Measurements from ENCODE around the gene CCNG2.

Gene CCNG2

DNA sequence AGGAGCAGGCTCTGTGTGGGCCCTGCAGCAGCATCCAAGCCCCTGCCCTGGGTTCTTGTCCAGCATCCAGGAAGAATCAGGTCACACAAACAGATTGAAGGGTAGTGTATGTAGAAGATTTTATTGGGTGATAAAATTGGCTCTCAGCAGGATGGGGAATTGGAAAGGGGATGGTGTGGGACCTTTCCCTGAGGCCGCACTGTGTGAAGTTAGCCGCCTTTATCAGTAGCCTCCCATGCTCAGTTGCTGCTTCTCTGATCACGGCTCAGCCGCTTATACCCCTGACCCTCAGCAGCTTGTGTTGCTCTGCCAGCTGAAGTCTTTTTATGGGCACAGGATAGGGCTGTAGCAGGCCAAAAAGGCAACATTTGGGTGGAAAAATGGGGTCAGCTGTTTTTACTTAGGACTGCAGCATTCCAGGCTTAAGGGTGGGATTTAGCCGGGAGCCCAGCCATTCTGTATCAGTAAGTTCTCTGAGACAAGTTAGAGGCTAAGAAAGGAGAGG is 35.2 kb upstream of the CCNG2 start:
- TF ChIP-seq, protein P1, sequence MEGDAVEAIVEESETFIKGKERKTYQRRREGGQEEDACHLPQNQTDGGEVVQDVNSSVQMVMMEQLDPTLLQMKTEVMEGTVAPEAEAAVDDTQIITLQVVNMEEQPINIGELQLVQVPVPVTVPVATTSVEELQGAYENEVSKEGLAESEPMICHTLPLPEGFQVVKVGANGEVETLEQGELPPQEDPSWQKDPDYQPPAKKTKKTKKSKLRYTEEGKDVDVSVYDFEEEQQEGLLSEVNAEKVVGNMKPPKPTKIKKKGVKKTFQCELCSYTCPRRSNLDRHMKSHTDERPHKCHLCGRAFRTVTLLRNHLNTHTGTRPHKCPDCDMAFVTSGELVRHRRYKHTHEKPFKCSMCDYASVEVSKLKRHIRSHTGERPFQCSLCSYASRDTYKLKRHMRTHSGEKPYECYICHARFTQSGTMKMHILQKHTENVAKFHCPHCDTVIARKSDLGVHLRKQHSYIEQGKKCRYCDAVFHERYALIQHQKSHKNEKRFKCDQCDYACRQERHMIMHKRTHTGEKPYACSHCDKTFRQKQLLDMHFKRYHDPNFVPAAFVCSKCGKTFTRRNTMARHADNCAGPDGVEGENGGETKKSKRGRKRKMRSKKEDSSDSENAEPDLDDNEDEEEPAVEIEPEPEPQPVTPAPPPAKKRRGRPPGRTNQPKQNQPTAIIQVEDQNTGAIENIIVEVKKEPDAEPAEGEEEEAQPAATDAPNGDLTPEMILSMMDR (IDR thresholded peaks at IDR 0.05), result no peak
- no peak overlapping the region for H3K4me3 Mint-ChIP-seq
- H3K9me3 Mint-ChIP-seq, result peaks cover 29% of the 10 kb centered on the region
- no peak for DNase-seq
- H3K27me3 Mint-ChIP-seq (ENCODE audit: low read depth, poor library complexity), result peaks cover 17% of the 10 kb centered on the region
- no peaks in the 10 kb centered on the region for H3K36me3 Mint-ChIP-seq (ENCODE audit: low read depth)
- H3K27ac Mint-ChIP-seq, result no peak overlapping the region
- no peaks in the 10 kb centered on the region for H3K4me1 Mint-ChIP-seq

DNA sequence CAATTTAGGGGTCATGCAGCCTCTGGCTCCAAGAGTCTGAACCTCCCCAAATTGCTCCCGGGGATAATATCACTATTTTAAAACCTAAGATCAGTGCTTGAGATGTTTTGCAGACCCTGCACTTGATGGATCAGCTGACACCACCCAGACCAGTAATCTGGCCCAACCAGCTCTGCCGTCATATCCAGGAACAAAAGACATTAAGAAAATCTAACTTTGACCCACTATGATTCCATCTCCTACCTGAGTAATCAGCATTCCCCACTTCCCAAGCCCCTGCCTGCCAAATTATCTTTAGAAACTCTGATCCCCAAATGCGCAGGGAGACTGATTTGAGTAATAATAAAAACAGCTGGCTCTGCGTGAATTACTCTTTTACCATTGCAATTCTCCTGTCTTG is 34.4 kb upstream of the CCNG2 start:
- H3K27me3 Mint-ChIP-seq (ENCODE audit: low read depth, poor library complexity), result peaks cover 17% of the 10 kb centered on the region
- no peaks in the 10 kb centered on the region for H3K36me3 Mint-ChIP-seq (ENCODE audit: low read depth)
- no peak for DNase-seq
- H3K27ac Mint-ChIP-seq, result no peak overlapping the region
- H3K9me3 Mint-ChIP-seq, result peaks cover 29% of the 10 kb centered on the region
- H3K4me3 Mint-ChIP-seq, result no peak overlapping the region
- peaks cover 1% of the 10 kb centered on the region for H3K4me1 Mint-ChIP-seq
- TF ChIP-seq, protein P1 (IDR thresholded peaks at IDR 0.05), result no peak

DNA sequence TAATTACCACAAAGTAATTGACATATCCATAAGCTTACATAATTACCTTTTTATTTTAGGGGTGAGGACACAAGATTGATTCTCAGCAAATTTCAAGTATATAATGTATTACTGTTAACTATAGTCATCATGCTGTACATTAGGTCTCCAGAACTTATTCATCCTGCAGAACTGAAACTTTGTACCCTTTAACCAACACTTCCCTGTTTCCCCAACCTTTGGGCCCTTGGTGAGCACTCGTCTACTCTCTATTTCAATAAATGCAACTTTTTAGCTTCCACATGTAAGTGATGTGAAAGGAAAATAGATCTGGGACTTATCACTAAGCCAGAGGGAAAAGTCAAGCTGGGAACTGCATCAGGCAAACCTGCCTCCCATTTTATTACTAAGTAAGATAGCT is 33.6 kb upstream of the CCNG2 start:
- DNase-seq, result no peak
- Mint-ChIP-seq H3K9me3 (peaks cover 29% of the 10 kb centered on the region), H3K27ac (no peak overlapping the region), H3K27me3 (ENCODE audit: low read depth, poor library complexity) (peaks cover 13% of the 10 kb centered on the region), H3K36me3 (ENCODE audit: low read depth) (no peaks in the 10 kb centered on the region), H3K4me1 (peaks cover 7% of the 10 kb centered on the region), H3K4me3 (no peak overlapping the region)
- TF ChIP-seq, protein P1 (IDR thresholded peaks at IDR 0.05), result no peak

GRCh38 chr4:77124576-77124975 is 32.4 kb upstream of the CCNG2 start:
- H3K27me3 Mint-ChIP-seq (ENCODE audit: low read depth, poor library complexity), result peaks cover 10% of the 10 kb centered on the region
- DNase-seq, result no peak
- H3K4me3 Mint-ChIP-seq, result no peak overlapping the region
- no peaks in the 10 kb centered on the region for H3K36me3 Mint-ChIP-seq (ENCODE audit: low read depth)
- peaks cover 7% of the 10 kb centered on the region for H3K4me1 Mint-ChIP-seq
- H3K27ac Mint-ChIP-seq, result no peak overlapping the region
- TF ChIP-seq, protein P1 (IDR thresholded peaks at IDR 0.05), result no peak
- peaks cover 29% of the 10 kb centered on the region for H3K9me3 Mint-ChIP-seq

GRCh38 chr4:77125961-77126360 is 31.0 kb upstream of the CCNG2 start:
- H3K27me3 Mint-ChIP-seq (ENCODE audit: low read depth, poor library complexity), result peaks cover 10% of the 10 kb centered on the region
- H3K4me1 Mint-ChIP-seq, result peaks cover 7% of the 10 kb centered on the region
- no peak overlapping the region for H3K27ac Mint-ChIP-seq
- TF ChIP-seq, protein P1 (IDR thresholded peaks at IDR 0.05), result no peak
- no peak for DNase-seq
- H3K36me3 Mint-ChIP-seq (ENCODE audit: low read depth), result no peaks in the 10 kb centered on the region
- no peak overlapping the region for H3K4me3 Mint-ChIP-seq
- H3K9me3 Mint-ChIP-seq, result peaks cover 33% of the 10 kb centered on the region

DNA sequence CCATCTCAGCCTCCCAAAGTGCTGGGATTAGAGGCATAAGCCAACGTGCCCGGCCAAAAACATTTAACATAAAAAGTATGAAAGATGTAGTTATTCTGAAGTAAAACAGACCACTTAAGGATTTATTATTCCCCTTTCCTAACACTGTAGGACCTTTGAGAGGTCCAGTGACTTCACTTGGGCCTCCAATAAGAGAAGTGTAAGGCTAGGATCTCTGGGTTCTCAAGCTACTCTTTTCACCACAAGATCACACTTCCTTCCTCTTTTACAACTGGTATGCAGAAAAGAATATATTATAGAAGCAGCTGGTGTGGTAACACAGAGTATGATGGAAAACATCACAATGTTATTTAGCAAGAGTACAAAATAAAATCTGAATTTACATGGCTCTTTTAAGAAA is 30.2 kb upstream of the CCNG2 start:
- no peak overlapping the region for H3K27ac Mint-ChIP-seq
- peaks cover 7% of the 10 kb centered on the region for H3K27me3 Mint-ChIP-seq (ENCODE audit: low read depth, poor library complexity)
- TF ChIP-seq, protein P1 (IDR thresholded peaks at IDR 0.05), result no peak
- H3K36me3 Mint-ChIP-seq (ENCODE audit: low read depth), result no peaks in the 10 kb centered on the region
- no peak overlapping the region for H3K4me3 Mint-ChIP-seq
- no peak for DNase-seq
- peaks cover 7% of the 10 kb centered on the region for H3K4me1 Mint-ChIP-seq
- H3K9me3 Mint-ChIP-seq, result peaks cover 33% of the 10 kb centered on the region
